Measurements from ENCODE around the gene TPRG1. TPM values are rescaled to one million over a fixed set of nuclear protein-coding genes. Genes with fewer than 3 reads are reported as not detected.

Gene TPRG1
- total RNA-seq, 4 donors from 2014 or later, result 1.3 to 3.0 (median 2.5) TPM

DNA sequence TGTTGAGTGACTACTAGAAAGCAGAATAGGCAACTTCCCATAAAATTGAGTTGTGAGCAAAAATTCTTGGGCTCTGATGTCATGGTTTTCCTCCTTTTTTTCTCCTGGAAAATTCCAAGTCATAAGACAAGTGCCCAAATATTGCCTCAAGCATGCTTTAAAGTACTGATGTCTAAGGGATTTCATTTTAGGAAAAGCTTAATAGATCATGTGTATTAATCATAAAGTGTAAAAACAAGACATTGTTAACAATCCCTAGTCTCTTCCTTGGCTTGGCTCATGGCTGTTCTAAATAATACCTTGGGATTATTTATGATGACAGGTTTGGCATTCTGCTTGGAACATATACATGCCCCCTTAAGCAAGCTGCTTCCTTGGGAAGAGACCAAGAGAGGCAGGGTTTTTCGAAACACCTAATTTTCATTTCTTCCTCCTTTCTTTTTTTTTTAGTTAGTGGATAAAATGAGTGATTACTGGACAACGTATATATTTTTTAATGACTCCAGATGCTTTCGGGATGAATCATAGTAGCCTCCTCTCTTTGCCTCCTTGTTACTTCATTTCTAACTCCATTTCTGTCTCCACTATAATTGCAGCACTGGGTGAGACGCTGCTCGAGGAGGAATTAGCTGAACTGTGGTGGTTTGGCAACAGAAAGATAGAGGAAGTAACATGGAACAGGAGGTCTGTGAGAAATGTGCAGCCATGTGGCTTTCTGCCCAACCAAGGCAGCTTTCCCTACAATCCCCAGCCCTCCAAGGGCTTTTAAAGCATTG, 104.9 kb downstream of the TPRG1 start:
- 0 to 31% methylated on average over 5 of the region's 5 CpGs for WGBS, 2 donors (ENCODE audit: low coverage in 1 of 2)
- no peaks in the 10 kb centered on the region for H3K4me1 ChIP-seq
- ATAC-seq, result peak; percentile 51

GRCh38 chr3:189277711-189278110, 105.9 kb downstream of the TPRG1 start:
- ATAC-seq, result no peak
- Histone ChIP-seq H3K9me3 (no peaks in the 10 kb centered on the region), H3K4me1 (no peaks in the 10 kb centered on the region), H3K4me3 (no peak overlapping the region), H3K36me3 (no peaks in the 10 kb centered on the region), H3K27me3 (no peaks in the 10 kb centered on the region), H3K27ac (no peak overlapping the region)
- WGBS, 2 donors (ENCODE audit: low coverage in 1 of 2), result 78 to 97% methylated on average over 3 of the region's 3 CpGs
- TF ChIP-seq POLR2A (IDR thresholded peaks at IDR 0.05), result no peak
- TF ChIP-seq, protein P1, sequence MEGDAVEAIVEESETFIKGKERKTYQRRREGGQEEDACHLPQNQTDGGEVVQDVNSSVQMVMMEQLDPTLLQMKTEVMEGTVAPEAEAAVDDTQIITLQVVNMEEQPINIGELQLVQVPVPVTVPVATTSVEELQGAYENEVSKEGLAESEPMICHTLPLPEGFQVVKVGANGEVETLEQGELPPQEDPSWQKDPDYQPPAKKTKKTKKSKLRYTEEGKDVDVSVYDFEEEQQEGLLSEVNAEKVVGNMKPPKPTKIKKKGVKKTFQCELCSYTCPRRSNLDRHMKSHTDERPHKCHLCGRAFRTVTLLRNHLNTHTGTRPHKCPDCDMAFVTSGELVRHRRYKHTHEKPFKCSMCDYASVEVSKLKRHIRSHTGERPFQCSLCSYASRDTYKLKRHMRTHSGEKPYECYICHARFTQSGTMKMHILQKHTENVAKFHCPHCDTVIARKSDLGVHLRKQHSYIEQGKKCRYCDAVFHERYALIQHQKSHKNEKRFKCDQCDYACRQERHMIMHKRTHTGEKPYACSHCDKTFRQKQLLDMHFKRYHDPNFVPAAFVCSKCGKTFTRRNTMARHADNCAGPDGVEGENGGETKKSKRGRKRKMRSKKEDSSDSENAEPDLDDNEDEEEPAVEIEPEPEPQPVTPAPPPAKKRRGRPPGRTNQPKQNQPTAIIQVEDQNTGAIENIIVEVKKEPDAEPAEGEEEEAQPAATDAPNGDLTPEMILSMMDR (IDR thresholded peaks at IDR 0.05), result no peak
- TF ChIP-seq POLR2AphosphoS5 (IDR thresholded peaks at IDR 0.05), result no peak
- no peak for TF ChIP-seq EP300 (IDR thresholded peaks at IDR 0.05)

More for the DNA sequence above, 104.9 kb downstream of the TPRG1 start:
- TF ChIP-seq EP300 (IDR thresholded peaks at IDR 0.05) (no peak), POLR2A (IDR thresholded peaks at IDR 0.05) (no peak), POLR2AphosphoS5 (IDR thresholded peaks at IDR 0.05) (no peak)
- TF ChIP-seq, protein P1 (IDR thresholded peaks at IDR 0.05), result no peak
- Histone ChIP-seq H3K27ac (no peak overlapping the region), H3K9me3 (no peaks in the 10 kb centered on the region), H3K36me3 (no peaks in the 10 kb centered on the region), H3K27me3 (no peaks in the 10 kb centered on the region), H3K4me3 (no peak overlapping the region)

- WGBS, 2 donors (ENCODE audit: low coverage in 1 of 2), result 100% methylated on average over 2 of the region's 3 CpGs; no CpG with 5 or more reads in 1 of the 2 donors
- Histone ChIP-seq H3K36me3 (no peaks in the 10 kb centered on the region), H3K4me3 (no peak overlapping the region), H3K27me3 (no peaks in the 10 kb centered on the region), H3K9me3 (no peaks in the 10 kb centered on the region), H3K27ac (no peak overlapping the region), H3K4me1 (no peaks in the 10 kb centered on the region)
- ATAC-seq, result no peak
- TF ChIP-seq POLR2AphosphoS5 (IDR thresholded peaks at IDR 0.05), result no peak
- no peak for TF ChIP-seq EP300 (IDR thresholded peaks at IDR 0.05)
Observed at GRCh38 chr3:189278221-189278620, 106.5 kb downstream of the TPRG1 start.

DNA sequence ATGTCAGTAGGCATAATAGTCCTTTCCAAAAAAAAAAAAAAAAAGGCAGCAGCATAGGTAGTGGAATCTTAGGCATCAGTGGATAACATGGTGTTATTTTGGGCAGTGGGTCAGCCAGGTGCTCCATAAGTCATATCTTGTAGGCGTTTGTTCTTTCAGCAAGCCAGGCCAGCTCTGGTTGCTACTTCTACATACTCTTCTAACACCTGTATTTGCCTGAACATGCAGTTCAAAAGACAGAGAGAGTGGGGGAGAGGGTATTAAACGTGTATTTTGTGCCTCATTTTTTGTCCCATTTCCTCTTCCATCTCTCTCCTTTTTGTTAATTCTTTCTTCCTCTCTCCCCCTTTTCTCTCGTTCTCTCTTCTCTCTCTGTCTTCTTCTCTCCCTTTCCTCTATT, 110.4 kb downstream of the TPRG1 start:
- Histone ChIP-seq H3K4me3 (no peak overlapping the region), H3K27me3 (no peaks in the 10 kb centered on the region), H3K9me3 (no peaks in the 10 kb centered on the region), H3K36me3 (no peaks in the 10 kb centered on the region), H3K4me1 (no peaks in the 10 kb centered on the region), H3K27ac (no peak overlapping the region)
- WGBS, 2 donors (ENCODE audit: low coverage in 1 of 2), result 55 to 90% methylated on average over 2 to 3 of the region's 3 CpGs
- TF ChIP-seq POLR2A (IDR thresholded peaks at IDR 0.05) (no peak), EP300 (IDR thresholded peaks at IDR 0.05) (no peak), POLR2AphosphoS5 (IDR thresholded peaks at IDR 0.05) (no peak)
- TF ChIP-seq, protein P1 (IDR thresholded peaks at IDR 0.05), result no peak
- ATAC-seq, result no peak

DNA sequence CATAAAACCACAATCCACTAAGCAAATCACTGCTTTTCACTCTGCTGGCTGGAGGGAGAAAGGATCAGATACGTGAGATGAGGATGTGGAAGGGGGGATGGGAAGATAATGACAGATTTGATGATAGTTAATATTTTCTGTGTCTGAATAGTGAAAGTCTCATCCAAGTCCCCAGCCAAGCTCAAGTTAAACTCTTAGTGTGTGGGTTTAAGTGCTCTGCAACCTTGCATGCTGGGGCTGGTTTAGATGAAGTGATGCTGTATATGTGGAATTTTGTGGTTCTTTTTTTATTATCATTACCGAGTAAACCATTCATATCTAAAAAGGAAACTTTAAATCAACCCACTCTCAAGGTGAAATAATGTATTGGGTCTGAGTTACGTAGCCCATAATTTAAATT, 111.0 kb downstream of the TPRG1 start:
- Histone ChIP-seq H3K27ac (no peak overlapping the region), H3K4me3 (no peak overlapping the region), H3K27me3 (no peaks in the 10 kb centered on the region), H3K4me1 (no peaks in the 10 kb centered on the region), H3K9me3 (no peaks in the 10 kb centered on the region), H3K36me3 (no peaks in the 10 kb centered on the region)
- TF ChIP-seq, protein P1 (IDR thresholded peaks at IDR 0.05), result no peak
- TF ChIP-seq EP300 (IDR thresholded peaks at IDR 0.05) (no peak), POLR2AphosphoS5 (IDR thresholded peaks at IDR 0.05) (no peak), POLR2A (IDR thresholded peaks at IDR 0.05) (no peak)
- whole genome bisulfite sequencing, 2 donors (ENCODE audit: low coverage in 1 of 2), result 69 to 97% methylated on average over 2 to 3 of the region's 3 CpGs
- ATAC-seq, result no peak

Measured in gastroesophageal sphincter (tissue), 4 donors.